Endothelial cell of umbilical vein (primary cell): ENCODE data around the gene ACOT2. TPM values are rescaled to one million over a fixed set of nuclear protein-coding genes. Genes with fewer than 3 reads are reported as not detected.

Experiments
- BruUV-seq: library from RNA; stranded (reverse); fragments of 400-500 nt; replicated peaks from 2 replicates; lab custom pipeline; 2021; lab: Mats Ljungman, UMichigan
- CTCF ChIA-PET: fragments of 300-600, 350-600 bp; sonication (Branson Sonifier 250); formaldehyde crosslinking; loops from one replicate; lab custom pipeline; 2021; ENCODE audit warnings: antibody characterized with exemption, inconsistent platforms; lab: Charles Lee
- POLR2A ChIA-PET: fragments of 300-600, 350-600 bp; sonication (Branson Sonifier 250); formaldehyde crosslinking; loops from one replicate; lab custom pipeline; 2021; ENCODE audit warnings: antibody characterized with exemption, inconsistent platforms; lab: Charles Lee
- DNase-seq: peaks from one replicate; pipeline ENCODE4 v3.0.0-alpha.2; 2011; ENCODE audit warnings: low read depth, low spot score
- FAIRE-seq: peaks from 2 replicates; lab custom pipeline; 2011; peaks lifted over from hg19 to GRCh38; lab: Jason Lieb, UNC
- H2AFZ ChIP-seq: 2 replicates; pipeline ENCODE4 v1.6.0; 2012; ENCODE audit warnings: low read depth, low read length, control low read depth, inconsistent platforms
- H3K27ac ChIP-seq: 2 replicates; pipeline ENCODE4 v1.5.1; 2011; ENCODE audit warnings: low read depth, mild to moderate bottlenecking, control low read depth, low read length, moderate library complexity; ENCODE audit not compliant: insufficient read depth
- H3K27me3 ChIP-seq, 2 experiments: 2 replicates each; pipeline versions ENCODE4 v1.6.0 to v1.6.1; 2011; ENCODE audit warnings: low read length in 2 of 2, mixed read lengths in 1 of 2; ENCODE audit not compliant: control insufficient read depth in 2 of 2, insufficient read depth in 2 of 2
- H3K36me3 ChIP-seq, 2 experiments: 2 replicates in 1 of 2; 3 replicates in 1 of 2; pipeline ENCODE4 v1.5.1; 2011; ENCODE audit warnings: low read length in 2 of 2, mild to moderate bottlenecking in 1 of 2, moderate library complexity in 1 of 2; ENCODE audit not compliant: control insufficient read depth in 2 of 2, insufficient read depth in 2 of 2; ENCODE audit errors: extremely low read depth in 1 of 2
- H3K4me1 ChIP-seq: 3 replicates; pipeline ENCODE4 v1.5.1; 2011; ENCODE audit warnings: mild to moderate bottlenecking, low read length; ENCODE audit not compliant: control insufficient read depth, insufficient read depth; ENCODE audit errors: extremely low read depth
- H3K4me2 ChIP-seq: 2 replicates; pipeline ENCODE4 v1.6.1; 2011; ENCODE audit warnings: low read length, control low read depth, mixed read lengths; ENCODE audit not compliant: insufficient read depth
- H3K4me3 ChIP-seq, 3 experiments: fragments of 200-600 bp in 1 of 3; sonication (generic), shearing (Covaris generic) in 1 of 3; replicated peaks in 1 of 3; 2 replicates each; pipeline ENCODE4 v1.5.1; 2011 to 2016; ENCODE audit warnings: control low read depth in 3 of 3, low read length in 3 of 3, mild to moderate bottlenecking in 2 of 3, inconsistent platforms in 1 of 3, low read depth in 1 of 3, moderate library complexity in 1 of 3; ENCODE audit not compliant: insufficient read depth in 1 of 3
- H3K79me2 ChIP-seq: 2 replicates; pipeline ENCODE4 v1.6.0; 2012; ENCODE audit warnings: low read length, inconsistent platforms; ENCODE audit not compliant: control insufficient read depth, insufficient read depth
- H3K9ac ChIP-seq: replicated peaks from 2 replicates; pipeline ENCODE3; 2011; ENCODE audit warnings: low read length, control low read depth; ENCODE audit not compliant: insufficient read depth; ENCODE audit errors: extremely low read depth
- H3K9me1 ChIP-seq: replicated peaks from 3 replicates; pipeline ENCODE4 v1.6.0; 2011; ENCODE audit warnings: mild to moderate bottlenecking, low read length; ENCODE audit not compliant: control insufficient read depth, insufficient read depth; ENCODE audit errors: extremely low read depth
- H3K9me3 ChIP-seq: replicated peaks from 2 replicates; pipeline ENCODE4 v1.5.1; 2012; ENCODE audit warnings: low read length, inconsistent platforms; ENCODE audit not compliant: control insufficient read depth, insufficient read depth
- H4K20me1 ChIP-seq: replicated peaks from 2 replicates; pipeline ENCODE3; 2011; ENCODE audit warnings: mild to moderate bottlenecking, low read length; ENCODE audit not compliant: control insufficient read depth, insufficient read depth; ENCODE audit errors: extremely low read depth
- EZH2 ChIP-seq: IDR thresholded peaks from 2 replicates; pipeline ENCODE4 v1.6.1; 2012; ENCODE audit warnings: borderline replicate concordance, low read depth, mild to moderate bottlenecking, moderate library complexity, low read length, inconsistent platforms; ENCODE audit not compliant: severe bottlenecking
- FOS ChIP-seq: IDR thresholded peaks from 2 replicates; pipeline ENCODE4 v1.6.1; 2011; ENCODE audit warnings: mild to moderate bottlenecking, low read length, moderate library complexity, borderline replicate concordance; ENCODE audit not compliant: insufficient read depth
- GATA2 ChIP-seq: IDR thresholded peaks from 2 replicates; pipeline ENCODE4 v1.7.0; 2011; ENCODE audit warnings: low read depth, mild to moderate bottlenecking, moderate library complexity, mixed read lengths, low read length; ENCODE audit not compliant: insufficient read length, insufficient read depth
- JUN ChIP-seq: IDR thresholded peaks from 2 replicates; pipeline ENCODE4 v1.6.1; 2011; ENCODE audit warnings: borderline replicate concordance, low read depth; ENCODE audit not compliant: insufficient read length, insufficient read depth
- MYC ChIP-seq: IDR thresholded peaks from one replicate; pipeline ENCODE4 v1.6.1; 2011; ENCODE audit warnings: mild to moderate bottlenecking, low read depth, low read length
- POLR2A ChIP-seq: IDR thresholded peaks from 2 replicates; pipeline ENCODE4 v1.6.1; 2012; ENCODE audit warnings: low read depth, mild to moderate bottlenecking, control low read depth, low read length
- POLR2AphosphoS5 ChIP-seq: IDR thresholded peaks from 2 replicates; pipeline ENCODE4 v1.6.1; 2012; ENCODE audit warnings: low read depth, mild to moderate bottlenecking, control low read depth, low read length, moderate library complexity; ENCODE audit not compliant: insufficient read depth
- dilution Hi-C: fragments of 300-500 bp; cut with MboI; formaldehyde crosslinking; loops from one replicate; pipeline ENCODE4 v1.15.0; 2019; ENCODE audit warnings: low sequenced_read_pairs; ENCODE audit not compliant: extremely low pct_ligation_motif_present
- intact Hi-C: fragments of 100-400 bp; cut with micrococcal nuclease; formaldehyde crosslinking; loops from one replicate; pipeline ENCODE4 v1.10.0; 2022
- polyA plus RNA-seq, 4 experiments: library from polyadenylated mRNA; depleted of rRNA in 3 of 4; stranded (reverse) in 3 of 4; unstranded in 1 of 4; fragments of >200 nt; gene quantifications; 2 replicates each; pipeline versions ENCODE4 v1.2.1 to v1.2.3, GENCODE V29; 2011 to 2012; ENCODE audit warnings: missing spikeins in 1 of 4
- total RNA-seq: library from RNA; stranded (reverse); gene quantifications from 2 replicates; pipeline ENCODE4 v1.2.3, GENCODE V29; 2021
- TF ChIP-seq, protein P1 (sequence below), 2 donors: IDR thresholded peaks; 1 replicate in 1 of 2; 2 replicates in 1 of 2; pipeline ENCODE4 v1.5.1; 2011; ENCODE audit warnings: low read length in 2 of 2, mild to moderate bottlenecking in 2 of 2, moderate library complexity in 2 of 2, control low read depth in 1 of 2, inconsistent platforms in 1 of 2, low read depth in 1 of 2; ENCODE audit not compliant: insufficient read depth in 1 of 2; ENCODE audit errors: extremely low read depth in 1 of 2
- TF ChIP-seq, protein P2 (sequence below): IDR thresholded peaks from 2 replicates; pipeline ENCODE4 v1.6.1; 2011; ENCODE audit not compliant: insufficient read depth, insufficient read length

ACOT2 gene
- total and polyA plus RNA-seq, 2 donors (not counting 3 experiments of a cell fraction or from before 2014, with no cell fraction given), result 28.8 to 34.6 TPM

DNA sequence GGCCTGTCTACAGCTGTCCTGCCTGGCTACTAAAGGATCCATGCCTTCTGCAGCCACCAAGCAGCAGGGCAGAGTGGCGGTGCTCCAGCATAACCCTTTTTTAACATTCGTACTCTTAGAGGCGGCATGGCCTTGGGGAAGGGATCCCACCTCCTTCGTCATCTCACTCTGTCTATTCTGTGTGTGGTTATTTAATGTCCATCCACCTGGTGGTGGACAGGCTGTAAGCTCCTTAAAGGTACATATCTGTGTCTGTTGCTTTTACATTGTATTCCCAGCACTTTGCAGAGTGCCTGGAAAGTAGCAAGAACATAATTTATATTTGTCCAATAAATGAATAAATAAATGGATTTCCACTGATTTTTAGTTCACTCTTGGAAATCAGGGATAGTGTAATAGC, 47.8 kb upstream of the ACOT2 start:
- H3K36me3 ChIP-seq, result no peaks in the 10 kb centered on the region
- H3K4me3 ChIP-seq, result no peak overlapping the region
- no peak overlapping the region for H3K4me2 ChIP-seq
- FAIRE-seq (no peak), DNase-seq (no peak)
- no peaks in the 10 kb centered on the region for H3K9me1 ChIP-seq
- H2AFZ ChIP-seq, result no peak overlapping the region
- intact Hi-C loops, result no loop called here
- H3K27ac ChIP-seq, result no peak overlapping the region
- dilution Hi-C loops, result no loop called here
- H4K20me1 ChIP-seq, result no peaks in the 10 kb centered on the region
- H3K4me1 ChIP-seq, result no peaks in the 10 kb centered on the region
- no peaks in the 10 kb centered on the region for H3K79me2 ChIP-seq
- peaks cover 0 to 2% of the 10 kb centered on the region in 2 experiments for H3K27me3 ChIP-seq
- no TSS peak for BruUV-seq
- ChIA-PET CTCF (interaction anchor here (1.1 to 5.7 kb wide), 5 partner anchors 9 to 140 kb away, joined by 3 to 37 read pairs (median 3); partner anchors contain the start of gene ACOT1), POLR2A (no interaction called here)
- H3K9ac ChIP-seq, result no peak overlapping the region
- H3K9me3 ChIP-seq, result no peaks in the 10 kb centered on the region
- TF ChIP-seq FOS (no peak), EZH2 (no peak), JUN (no peak), POLR2AphosphoS5 (no peak), MYC (no peak), GATA2 (no peak), POLR2A (no peak)
- TF ChIP-seq, protein P1, sequence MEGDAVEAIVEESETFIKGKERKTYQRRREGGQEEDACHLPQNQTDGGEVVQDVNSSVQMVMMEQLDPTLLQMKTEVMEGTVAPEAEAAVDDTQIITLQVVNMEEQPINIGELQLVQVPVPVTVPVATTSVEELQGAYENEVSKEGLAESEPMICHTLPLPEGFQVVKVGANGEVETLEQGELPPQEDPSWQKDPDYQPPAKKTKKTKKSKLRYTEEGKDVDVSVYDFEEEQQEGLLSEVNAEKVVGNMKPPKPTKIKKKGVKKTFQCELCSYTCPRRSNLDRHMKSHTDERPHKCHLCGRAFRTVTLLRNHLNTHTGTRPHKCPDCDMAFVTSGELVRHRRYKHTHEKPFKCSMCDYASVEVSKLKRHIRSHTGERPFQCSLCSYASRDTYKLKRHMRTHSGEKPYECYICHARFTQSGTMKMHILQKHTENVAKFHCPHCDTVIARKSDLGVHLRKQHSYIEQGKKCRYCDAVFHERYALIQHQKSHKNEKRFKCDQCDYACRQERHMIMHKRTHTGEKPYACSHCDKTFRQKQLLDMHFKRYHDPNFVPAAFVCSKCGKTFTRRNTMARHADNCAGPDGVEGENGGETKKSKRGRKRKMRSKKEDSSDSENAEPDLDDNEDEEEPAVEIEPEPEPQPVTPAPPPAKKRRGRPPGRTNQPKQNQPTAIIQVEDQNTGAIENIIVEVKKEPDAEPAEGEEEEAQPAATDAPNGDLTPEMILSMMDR (IDR thresholded peaks at IDR 0.05; ENCODE audit: extremely low read depth in 1 of 2, insufficient read depth in 1 of 2, low read depth in 1 of 2, low read length in 2 of 2), result no peak
- TF ChIP-seq, protein P2, sequence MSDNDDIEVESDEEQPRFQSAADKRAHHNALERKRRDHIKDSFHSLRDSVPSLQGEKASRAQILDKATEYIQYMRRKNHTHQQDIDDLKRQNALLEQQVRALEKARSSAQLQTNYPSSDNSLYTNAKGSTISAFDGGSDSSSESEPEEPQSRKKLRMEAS, result no peak
